ENCODE measurements around the gene SYT5. TPM values are rescaled to one million over a fixed set of nuclear protein-coding genes. Genes with fewer than 3 reads are reported as not detected.
"Not testable (repeated sequence)": the region's sequence is repeated elsewhere in the genome, so short reads cannot be mapped to it uniquely, and the experiment has no call there.

Gene SYT5
- total and polyA plus RNA-seq, 2 donors: 0.74 to 0.77 TPM

GRCh38 chr19:55156202-55157063, 23.7 kb downstream of the SYT5 start:
- Histone ChIP-seq H3K4me3 (ENCODE audit: low read depth, low read length) (no peak overlapping the region), H3K27ac (ENCODE audit: low read depth) (no peak overlapping the region), H3K36me3 (ENCODE audit: insufficient read depth) (no peaks in the 10 kb centered on the region), H3K4me1 (ENCODE audit: insufficient read depth) (no peaks in the 10 kb centered on the region)
- 5% methylated on average over 52 of the region's 52 CpGs for WGBS
- DNase-seq (ENCODE audit: extremely low spot score): no peak

- 5% methylated on average over 5 of the region's 5 CpGs for WGBS
These were observed 24.3 kb downstream of the SYT5 start for GRCh38 chr19:55155784-55156183.

GRCh38 chr19:55153652-55154264, 26.3 kb downstream of the SYT5 start:
- H3K36me3 ChIP-seq (ENCODE audit: insufficient read depth): no peaks in the 10 kb centered on the region
- no peak overlapping the region for H3K4me3 ChIP-seq (ENCODE audit: low read depth, low read length)
- no peak overlapping the region for H3K27ac ChIP-seq (ENCODE audit: low read depth)
- DNase-seq (ENCODE audit: extremely low spot score): no peak
- no peaks in the 10 kb centered on the region for H3K4me1 ChIP-seq (ENCODE audit: insufficient read depth)
- WGBS: 86% methylated on average over 12 of the region's 12 CpGs

More at GRCh38 chr19:55155784-55156183, 24.3 kb downstream of the SYT5 start:
- not testable (repeated sequence) for H3K4me1 ChIP-seq (ENCODE audit: insufficient read depth); DNase-seq (ENCODE audit: extremely low spot score); H3K4me3 ChIP-seq (ENCODE audit: low read depth, low read length); H3K27ac ChIP-seq (ENCODE audit: low read depth); H3K36me3 ChIP-seq (ENCODE audit: insufficient read depth)

- Histone ChIP-seq H3K4me3 (ENCODE audit: low read depth, low read length) (no peak overlapping the region), H3K4me1 (ENCODE audit: insufficient read depth) (no peaks in the 10 kb centered on the region), H3K27ac (ENCODE audit: low read depth) (no peak overlapping the region), H3K36me3 (ENCODE audit: insufficient read depth) (no peaks in the 10 kb centered on the region)
- no peak for DNase-seq (ENCODE audit: extremely low spot score)
These were observed 28.1 kb downstream of the SYT5 start for GRCh38 chr19:55152017-55152416.

- whole genome bisulfite sequencing: 9% methylated on average over 18 of the region's 18 CpGs
- no peak within 1 kb of the TSS for H3K4me3 ChIP-seq (ENCODE audit: low read depth, low read length)
- DNase-seq (ENCODE audit: extremely low spot score): no peak
These were observed 30.7 kb downstream of the SYT5 start, which contains the start of gene TNNT1 for GRCh38 chr19:55149078-55150003. TSS of gene TNNT1 (minus strand) at chr19:55149206. CDS start at chr19:55147157, 2,049 bp downstream.

GRCh38 chr19:55147545-55148251, 32.4 kb downstream of the SYT5 start:
- no peak overlapping the region for H3K27ac ChIP-seq (ENCODE audit: low read depth)
- no peaks in the 10 kb centered on the region for H3K36me3 ChIP-seq (ENCODE audit: insufficient read depth)
- 32% methylated on average over 9 of the region's 9 CpGs for WGBS
- H3K4me1 ChIP-seq (ENCODE audit: insufficient read depth): no peaks in the 10 kb centered on the region
- DNase-seq (ENCODE audit: extremely low spot score): no peak
- H3K4me3 ChIP-seq (ENCODE audit: low read depth, low read length): no peak overlapping the region

More at GRCh38 chr19:55149078-55150003, 30.7 kb downstream of the SYT5 start, which contains the start of gene TNNT1:
- Histone ChIP-seq H3K36me3 (ENCODE audit: insufficient read depth) (no peaks in the 10 kb centered on the region), H3K27ac (ENCODE audit: low read depth) (no peak within 1 kb of the TSS), H3K4me1 (ENCODE audit: insufficient read depth) (no peaks in the 10 kb centered on the region)

- Histone ChIP-seq H3K27ac (ENCODE audit: low read depth) (no peak overlapping the region), H3K4me3 (ENCODE audit: low read depth, low read length) (no peak overlapping the region), H3K36me3 (ENCODE audit: insufficient read depth) (no peaks in the 10 kb centered on the region), H3K4me1 (ENCODE audit: insufficient read depth) (no peaks in the 10 kb centered on the region)
- DNase-seq (ENCODE audit: extremely low spot score): no peak
- WGBS: 1% methylated on average over 27 of the region's 27 CpGs
These were observed 33.3 kb downstream of the SYT5 start for GRCh38 chr19:55146705-55147273.

GRCh38 chr19:55146078-55146704, 33.9 kb downstream of the SYT5 start:
- no peak for DNase-seq (ENCODE audit: extremely low spot score)
- Histone ChIP-seq H3K36me3 (ENCODE audit: insufficient read depth) (no peaks in the 10 kb centered on the region), H3K4me1 (ENCODE audit: insufficient read depth) (no peaks in the 10 kb centered on the region), H3K27ac (ENCODE audit: low read depth) (no peak overlapping the region), H3K4me3 (ENCODE audit: low read depth, low read length) (no peak overlapping the region)
- WGBS: under 1% methylated on average over 40 of the region's 41 CpGs

GRCh38 chr19:55145232-55145631, 34.9 kb downstream of the SYT5 start:
- no peak overlapping the region for H3K4me3 ChIP-seq (ENCODE audit: low read depth, low read length)
- 26% methylated on average over 3 of the region's 3 CpGs for WGBS

GRCh38 chr19:55141696-55142095, 38.4 kb downstream of the SYT5 start:
- Histone ChIP-seq H3K4me3 (ENCODE audit: low read depth, low read length) (no peak overlapping the region), H3K36me3 (ENCODE audit: insufficient read depth) (no peaks in the 10 kb centered on the region), H3K4me1 (ENCODE audit: insufficient read depth) (no peaks in the 10 kb centered on the region), H3K27ac (ENCODE audit: low read depth) (no peak overlapping the region)
- no peak for DNase-seq (ENCODE audit: extremely low spot score)
- 25% methylated on average over 21 of the region's 21 CpGs for WGBS

More at GRCh38 chr19:55145232-55145631, 34.9 kb downstream of the SYT5 start:
- H3K27ac ChIP-seq (ENCODE audit: low read depth): no peak overlapping the region
- no peak for DNase-seq (ENCODE audit: extremely low spot score)
- H3K36me3 ChIP-seq (ENCODE audit: insufficient read depth): no peaks in the 10 kb centered on the region
- H3K4me1 ChIP-seq (ENCODE audit: insufficient read depth): no peaks in the 10 kb centered on the region

- H3K36me3 ChIP-seq (ENCODE audit: insufficient read depth): no peaks in the 10 kb centered on the region
- H3K4me3 ChIP-seq (ENCODE audit: low read depth, low read length): no peak overlapping the region
- no peak overlapping the region for H3K27ac ChIP-seq (ENCODE audit: low read depth)
- 37% methylated on average over 9 of the region's 9 CpGs for WGBS
- H3K4me1 ChIP-seq (ENCODE audit: insufficient read depth): no peaks in the 10 kb centered on the region
- DNase-seq (ENCODE audit: extremely low spot score): no peak
These were observed 42.2 kb downstream of the SYT5 start for GRCh38 chr19:55137915-55138314.

- no peaks in the 10 kb centered on the region for H3K36me3 ChIP-seq (ENCODE audit: insufficient read depth)
- no peak overlapping the region for H3K27ac ChIP-seq (ENCODE audit: low read depth)
- no peaks in the 10 kb centered on the region for H3K4me1 ChIP-seq (ENCODE audit: insufficient read depth)
- no peak overlapping the region for H3K4me3 ChIP-seq (ENCODE audit: low read depth, low read length)
- DNase-seq (ENCODE audit: extremely low spot score): no peak
- 75% methylated on average over 17 of the region's 17 CpGs for WGBS
These were observed 43.5 kb downstream of the SYT5 start for GRCh38 chr19:55136399-55137102.
